Peyer's patch (tissue), 4 donors: ENCODE measurements around the gene TOM1L1.

ENCODE experiments used
- POLR2A ChIP-seq, 2 donors: fragments of 450-650 bp; IDR thresholded peaks; one replicate each; pipeline ENCODE4 v1.5.1; 2017; ENCODE audit warnings: antibody characterized with exemption in 2 of 2, mild to moderate bottlenecking in 2 of 2, moderate library complexity in 2 of 2
- TF ChIP-seq, protein P1 (sequence below), 6 experiments: fragments of 450-650 bp in 4 of 6; fragments of 200-600 bp in 2 of 6; sonication (generic) in 1 of 6; IDR thresholded peaks; one replicate each; pipeline ENCODE4 v1.5.1; 2017 to 2019; ENCODE audit warnings: antibody characterized with exemption in 6 of 6, mild to moderate bottlenecking in 3 of 6, moderate library complexity in 1 of 6

DNA sequence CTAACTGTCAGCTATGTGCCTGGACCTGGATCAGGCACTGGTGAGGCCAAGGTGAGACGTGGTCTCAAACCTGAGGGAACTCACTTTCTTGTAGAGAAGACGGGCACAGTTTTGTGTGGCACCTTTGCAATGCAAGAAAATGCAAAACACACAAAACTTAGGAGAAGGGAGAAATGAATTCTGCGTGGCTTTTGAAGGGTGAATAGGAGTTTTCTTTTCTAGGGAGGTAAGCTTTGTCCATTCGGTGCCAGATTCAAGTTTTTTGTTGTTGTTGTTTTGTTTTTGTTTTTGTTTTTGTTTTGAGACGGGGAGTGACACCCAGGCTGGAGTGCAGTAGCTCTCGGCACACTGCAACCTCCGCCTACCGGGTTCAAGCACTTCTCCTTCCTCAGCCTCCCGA is 1.4 kb downstream of the TOM1L1 start:
- TF ChIP-seq POLR2A (IDR thresholded peaks at IDR 0.05), result no peak
- TF ChIP-seq, protein P1, sequence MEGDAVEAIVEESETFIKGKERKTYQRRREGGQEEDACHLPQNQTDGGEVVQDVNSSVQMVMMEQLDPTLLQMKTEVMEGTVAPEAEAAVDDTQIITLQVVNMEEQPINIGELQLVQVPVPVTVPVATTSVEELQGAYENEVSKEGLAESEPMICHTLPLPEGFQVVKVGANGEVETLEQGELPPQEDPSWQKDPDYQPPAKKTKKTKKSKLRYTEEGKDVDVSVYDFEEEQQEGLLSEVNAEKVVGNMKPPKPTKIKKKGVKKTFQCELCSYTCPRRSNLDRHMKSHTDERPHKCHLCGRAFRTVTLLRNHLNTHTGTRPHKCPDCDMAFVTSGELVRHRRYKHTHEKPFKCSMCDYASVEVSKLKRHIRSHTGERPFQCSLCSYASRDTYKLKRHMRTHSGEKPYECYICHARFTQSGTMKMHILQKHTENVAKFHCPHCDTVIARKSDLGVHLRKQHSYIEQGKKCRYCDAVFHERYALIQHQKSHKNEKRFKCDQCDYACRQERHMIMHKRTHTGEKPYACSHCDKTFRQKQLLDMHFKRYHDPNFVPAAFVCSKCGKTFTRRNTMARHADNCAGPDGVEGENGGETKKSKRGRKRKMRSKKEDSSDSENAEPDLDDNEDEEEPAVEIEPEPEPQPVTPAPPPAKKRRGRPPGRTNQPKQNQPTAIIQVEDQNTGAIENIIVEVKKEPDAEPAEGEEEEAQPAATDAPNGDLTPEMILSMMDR (IDR thresholded peaks at IDR 0.05), result no peak
